Common myeloid progenitor, CD34-positive (primary cell): Measurements from ENCODE around the gene GLIPR1L2.
A peak's percentile ranks its signal among the peaks of the same experiment; 100 is the strongest.

ENCODE experiments used
- CTCF ChIA-PET: fragments of 350-600 bp; sonication (Branson Sonifier 250); formaldehyde crosslinking; loops from one replicate; lab custom pipeline; 2021; ENCODE audit warnings: antibody characterized with exemption; lab: Charles Lee
- POLR2A ChIA-PET: fragments of 350-600 bp; sonication (Branson Sonifier 250); formaldehyde crosslinking; loops from one replicate; lab custom pipeline; 2021; ENCODE audit warnings: antibody characterized with exemption; lab: Charles Lee
- DNase-seq, 3 donors: peaks; one replicate each; pipeline versions ENCODE4 v3.0.0 to v3.0.0-alpha.2; 2013
- H3K27ac ChIP-seq, 2 experiments: 1 replicate in 1 of 2; 2 replicates in 1 of 2; pipeline ENCODE4 v1.7.0; 2013; ENCODE audit warnings: inconsistent platforms in 2 of 2, low read length in 2 of 2, mild to moderate bottlenecking in 2 of 2, low read depth in 1 of 2, moderate library complexity in 1 of 2; ENCODE audit not compliant: severe bottlenecking in 2 of 2, insufficient read depth in 1 of 2, poor library complexity in 1 of 2
- H3K27me3 ChIP-seq, 5 experiments: replicated peaks in 2 of 5; 1 replicate in 3 of 5; 2 replicates in 2 of 5; pipeline versions ENCODE4 v1.6.1 to v1.7.0; 2013; ENCODE audit warnings: low read length in 4 of 5, mild to moderate bottlenecking in 2 of 5, moderate library complexity in 2 of 5, inconsistent platforms in 1 of 5; ENCODE audit not compliant: insufficient read depth in 5 of 5, control insufficient read depth in 4 of 5
- H3K36me3 ChIP-seq, 4 experiments: 1 replicate in 2 of 4; 2 replicates in 2 of 4; pipeline versions ENCODE4 v1.6.1 to v1.7.0; 2013; ENCODE audit warnings: low read length in 3 of 4, control low read depth in 1 of 4, mild to moderate bottlenecking in 1 of 4; ENCODE audit not compliant: control insufficient read depth in 4 of 4, insufficient read depth in 4 of 4
- H3K4me1 ChIP-seq, 4 experiments: 1 replicate in 3 of 4; 2 replicates in 1 of 4; pipeline versions ENCODE4 v1.6.1 to v1.7.1; 2013; ENCODE audit warnings: low read length in 3 of 4, mild to moderate bottlenecking in 3 of 4, control low read depth in 1 of 4, inconsistent platforms in 1 of 4, moderate library complexity in 1 of 4; ENCODE audit not compliant: control insufficient read depth in 4 of 4, insufficient read depth in 4 of 4; ENCODE audit errors: control extremely low read depth in 1 of 4
- H3K4me3 ChIP-seq, 7 experiments: 1 replicate in 4 of 7; 2 replicates in 3 of 7; pipeline versions ENCODE4 v1.5.1 to v1.7.0; 2013; ENCODE audit warnings: mild to moderate bottlenecking in 7 of 7, low read length in 6 of 7, moderate library complexity in 6 of 7, inconsistent platforms in 2 of 7, low read depth in 2 of 7, control low read depth in 1 of 7; ENCODE audit not compliant: insufficient read depth in 4 of 7, control insufficient read depth in 1 of 7; ENCODE audit errors: extremely low read depth in 1 of 7
- H3K9me3 ChIP-seq, 5 experiments: 1 replicate in 4 of 5; 2 replicates in 1 of 5; pipeline versions ENCODE4 v1.6.1 to v1.7.1; 2013; ENCODE audit warnings: low read length in 4 of 5, mild to moderate bottlenecking in 2 of 5, inconsistent platforms in 1 of 5, low read depth in 1 of 5, moderate library complexity in 1 of 5; ENCODE audit not compliant: control insufficient read depth in 4 of 5, insufficient read depth in 2 of 5; ENCODE audit errors: control extremely low read depth in 1 of 5
- WGBS: methylation state at CpG from one replicate; pipeline ENCODE4 v1.1.5; 2013; ENCODE audit not compliant: insufficient coverage; 5-methylcytosine and 5-hydroxymethylcytosine counted together

The GLIPR1L2 gene

GRCh38 chr12:75389706-75390105 is 1.2 kb upstream of the GLIPR1L2 start:
- ChIA-PET CTCF (interaction anchor here (0.9 to 4.2 kb wide), 6 partner anchors 13 to 118 kb away, joined by 3 to 36 read pairs (median 4); partner anchors contain the start of gene GLIPR1L1), POLR2A (no interaction called here)
- H3K27ac ChIP-seq: peak overlapping the region; percentile 35 to 82
- peaks cover 0 to 4% (median 0%) of the 10 kb centered on the region in 5 experiments for H3K9me3 ChIP-seq
- peak in 2 of 3 donors; percentile 9 to 11 for DNase-seq
- WGBS: 11% methylated on average over 1 of the region's 1 CpG
- H3K27me3 ChIP-seq: no peaks in the 10 kb centered on the region
- H3K4me3 ChIP-seq: peak overlapping the region in 3 of 7 experiments; percentile 77 to 92 (median 86)
- H3K4me1 ChIP-seq: peaks cover 7 to 40% (median 19%) of the 10 kb centered on the region in 4 experiments
- peaks cover 0 to 10% (median 0%) of the 10 kb centered on the region in 4 experiments for H3K36me3 ChIP-seq

GRCh38 chr12:75390156-75390898 is 562 bp upstream of the GLIPR1L2 start:
- WGBS: 19% methylated on average over 4 of the region's 6 CpGs
- Histone ChIP-seq H3K4me3 (peak overlapping the region in 6 of 7 experiments; percentile 25 to 92 (median 74)), H3K4me1 (peaks cover 7 to 45% (median 19%) of the 10 kb centered on the region in 4 experiments), H3K27me3 (no peaks in the 10 kb centered on the region), H3K36me3 (peaks cover 0 to 9% (median 0%) of the 10 kb centered on the region in 4 experiments), H3K9me3 (peaks cover 0 to 4% (median 0%) of the 10 kb centered on the region in 5 experiments), H3K27ac (peak overlapping the region; percentile 66 to 82)
- ChIA-PET CTCF (interaction anchor here (1.0 to 4.2 kb wide), 14 partner anchors 8 to 115 kb away, joined by 3 to 36 read pairs (median 5); partner anchors contain the start of genes GLIPR1 and GLIPR1L1), POLR2A (no interaction called here)
- DNase-seq: no peak

GRCh38 chr12:75404231-75404630 is 13.3 kb downstream of the GLIPR1L2 start:
- POLR2A ChIA-PET: no interaction called here
- Histone ChIP-seq H3K27ac (no peak overlapping the region), H3K4me1 (no peaks in the 10 kb centered on the region), H3K36me3 (no peaks in the 10 kb centered on the region), H3K9me3 (no peaks in the 10 kb centered on the region), H3K27me3 (no peaks in the 10 kb centered on the region), H3K4me3 (no peak overlapping the region)
- CTCF ChIA-PET: interaction anchor here (0.9 to 1.3 kb wide), 3 partner anchors 8 to 70 kb away, joined by 3 to 4 read pairs (median 4); partner anchors contain the start of gene GLIPR1L1
- no peak for DNase-seq
- WGBS: no CpG with 5 or more reads among the region's 1 CpG

GRCh38 chr12:75407683-75408082 is 16.8 kb downstream of the GLIPR1L2 start:
- Histone ChIP-seq H3K4me1 (no peaks in the 10 kb centered on the region), H3K9me3 (no peaks in the 10 kb centered on the region), H3K4me3 (no peak overlapping the region), H3K27me3 (no peaks in the 10 kb centered on the region), H3K36me3 (no peaks in the 10 kb centered on the region), H3K27ac (no peak overlapping the region)
- ChIA-PET CTCF (interaction anchor here (1.1 to 2.1 kb wide), 2 partner anchors 11 to 75 kb away, joined by 3 to 6 read pairs; no protein-coding TSS in a partner anchor), POLR2A (no interaction called here)
- DNase-seq: no peak

- CTCF ChIA-PET: no interaction called here
- no peaks in the 10 kb centered on the region for H3K9me3 ChIP-seq
- no peaks in the 10 kb centered on the region for H3K4me1 ChIP-seq
- no peak overlapping the region for H3K4me3 ChIP-seq
- POLR2A ChIA-PET: no interaction called here
- no peak overlapping the region for H3K27ac ChIP-seq
- H3K27me3 ChIP-seq: no peaks in the 10 kb centered on the region
- WGBS: no CpG with 5 or more reads among the region's 2 CpGs
- H3K36me3 ChIP-seq: no peaks in the 10 kb centered on the region
- no peak for DNase-seq
Measured at GRCh38 chr12:75409830-75410229, 18.9 kb downstream of the GLIPR1L2 start.

GRCh38 chr12:75414671-75415070 is 23.8 kb downstream of the GLIPR1L2 start:
- ChIA-PET CTCF (interaction anchor here (1.0 kb wide), 1 partner anchor 14 kb away, joined by 4 read pairs; no protein-coding TSS in a partner anchor), POLR2A (no interaction called here)
- WGBS: no CpG with 5 or more reads among the region's 1 CpG
- no peak overlapping the region for H3K27ac ChIP-seq
- H3K27me3 ChIP-seq: no peaks in the 10 kb centered on the region
- H3K9me3 ChIP-seq: peaks cover 0 to 2% (median 0%) of the 10 kb centered on the region in 5 experiments
- no peak overlapping the region for H3K4me3 ChIP-seq
- H3K4me1 ChIP-seq: peaks cover 0 to 6% (median 0%) of the 10 kb centered on the region in 4 experiments
- no peaks in the 10 kb centered on the region for H3K36me3 ChIP-seq
- no peak for DNase-seq

- no peak overlapping the region for H3K4me3 ChIP-seq
- no peaks in the 10 kb centered on the region for H3K27me3 ChIP-seq
- peaks cover 0 to 2% (median 2%) of the 10 kb centered on the region in 5 experiments for H3K9me3 ChIP-seq
- H3K4me1 ChIP-seq: peaks cover 0 to 6% (median 0%) of the 10 kb centered on the region in 4 experiments
- H3K36me3 ChIP-seq: no peaks in the 10 kb centered on the region
- ChIA-PET CTCF (interaction anchor here (1.3 to 1.4 kb wide), 2 partner anchors 14 to 19 kb away, joined by 3 to 4 read pairs; no protein-coding TSS in a partner anchor), POLR2A (no interaction called here)
- no peak for DNase-seq
- H3K27ac ChIP-seq: no peak overlapping the region
- WGBS: 100% methylated on average over 2 of the region's 2 CpGs
Measured at GRCh38 chr12:75419841-75420240, 29.0 kb downstream of the GLIPR1L2 start.
